ENCODE measurements around the gene RNF208.

Gene RNF208

GRCh38 chr9:137188086-137188489, 34.0 kb downstream of the RNF208 start:
- H3K4me1 ChIP-seq (ENCODE audit: insufficient read depth, insufficient read length), result peaks cover 23% of the 10 kb centered on the region
- no peaks in the 10 kb centered on the region for H3K27me3 ChIP-seq (ENCODE audit: insufficient read depth, insufficient read length)
- H3K9me3 ChIP-seq (ENCODE audit: insufficient read depth, low read length), result no peaks in the 10 kb centered on the region
- H3K36me3 ChIP-seq (ENCODE audit: insufficient read depth, insufficient read length, low read length), result peaks cover 84% of the 10 kb centered on the region
- peak overlapping the region; percentile 95 for H3K4me3 ChIP-seq (ENCODE audit: insufficient read length, low read depth)
- no peak for TF ChIP-seq ZNF274 (IDR thresholded peaks at IDR 0.05; ENCODE audit: low read depth, low read length)
- TF ChIP-seq YY1 (IDR thresholded peaks at IDR 0.05; ENCODE audit: insufficient read depth, insufficient read length), result no peak
- TF ChIP-seq SUZ12 (IDR thresholded peaks at IDR 0.05; ENCODE audit: extremely low read depth, insufficient read depth, insufficient read length), result no peak
- DNase-seq (ENCODE audit: low read depth, low spot score), result no peak
- peak overlapping the region; percentile 98 for H3K9ac ChIP-seq (ENCODE audit: insufficient read length, low read depth)

GRCh38 chr9:137187386-137187785, 34.7 kb downstream of the RNF208 start:
- no peak for DNase-seq (ENCODE audit: low read depth, low spot score)
- TF ChIP-seq SUZ12 (IDR thresholded peaks at IDR 0.05; ENCODE audit: extremely low read depth, insufficient read depth, insufficient read length) (no peak), ZNF274 (IDR thresholded peaks at IDR 0.05; ENCODE audit: low read depth, low read length) (no peak), YY1 (IDR thresholded peaks at IDR 0.05; ENCODE audit: insufficient read depth, insufficient read length) (no peak)
- Histone ChIP-seq H3K9me3 (ENCODE audit: insufficient read depth, low read length) (no peaks in the 10 kb centered on the region), H3K9ac (ENCODE audit: insufficient read length, low read depth) (peak overlapping the region; percentile 98), H3K36me3 (ENCODE audit: insufficient read depth, insufficient read length, low read length) (peaks cover 84% of the 10 kb centered on the region), H3K27me3 (ENCODE audit: insufficient read depth, insufficient read length) (no peaks in the 10 kb centered on the region), H3K4me3 (ENCODE audit: insufficient read length, low read depth) (peak overlapping the region; percentile 95), H3K4me1 (ENCODE audit: insufficient read depth, insufficient read length) (peaks cover 20% of the 10 kb centered on the region)

GRCh38 chr9:137186385-137186784, 35.7 kb downstream of the RNF208 start:
- peak overlapping the region; percentile 8 for H3K9ac ChIP-seq (ENCODE audit: insufficient read length, low read depth)
- DNase-seq (ENCODE audit: low read depth, low spot score), result no peak
- H3K4me3 ChIP-seq (ENCODE audit: insufficient read length, low read depth), result no peak overlapping the region
- H3K27me3 ChIP-seq (ENCODE audit: insufficient read depth, insufficient read length), result no peaks in the 10 kb centered on the region
- peaks cover 17% of the 10 kb centered on the region for H3K4me1 ChIP-seq (ENCODE audit: insufficient read depth, insufficient read length)
- no peaks in the 10 kb centered on the region for H3K9me3 ChIP-seq (ENCODE audit: insufficient read depth, low read length)
- TF ChIP-seq SUZ12 (IDR thresholded peaks at IDR 0.05; ENCODE audit: extremely low read depth, insufficient read depth, insufficient read length) (no peak), YY1 (IDR thresholded peaks at IDR 0.05; ENCODE audit: insufficient read depth, insufficient read length) (no peak), ZNF274 (IDR thresholded peaks at IDR 0.05; ENCODE audit: low read depth, low read length) (no peak)
- H3K36me3 ChIP-seq (ENCODE audit: insufficient read depth, insufficient read length, low read length), result peaks cover 81% of the 10 kb centered on the region

- Histone ChIP-seq H3K4me3 (ENCODE audit: insufficient read length, low read depth) (no peak overlapping the region), H3K27me3 (ENCODE audit: insufficient read depth, insufficient read length) (no peaks in the 10 kb centered on the region), H3K36me3 (ENCODE audit: insufficient read depth, insufficient read length, low read length) (peaks cover 81% of the 10 kb centered on the region), H3K4me1 (ENCODE audit: insufficient read depth, insufficient read length) (peaks cover 17% of the 10 kb centered on the region), H3K9me3 (ENCODE audit: insufficient read depth, low read length) (no peaks in the 10 kb centered on the region), H3K9ac (ENCODE audit: insufficient read length, low read depth) (peak overlapping the region; percentile 8)
- TF ChIP-seq YY1 (IDR thresholded peaks at IDR 0.05; ENCODE audit: insufficient read depth, insufficient read length), result no peak
- TF ChIP-seq ZNF274 (IDR thresholded peaks at IDR 0.05; ENCODE audit: low read depth, low read length), result no peak
- TF ChIP-seq SUZ12 (IDR thresholded peaks at IDR 0.05; ENCODE audit: extremely low read depth, insufficient read depth, insufficient read length), result no peak
- no peak for DNase-seq (ENCODE audit: low read depth, low spot score)
These were observed 36.1 kb downstream of the RNF208 start for GRCh38 chr9:137185921-137186320.

- Histone ChIP-seq H3K4me3 (ENCODE audit: insufficient read length, low read depth) (no peak overlapping the region), H3K9me3 (ENCODE audit: insufficient read depth, low read length) (no peaks in the 10 kb centered on the region), H3K27me3 (ENCODE audit: insufficient read depth, insufficient read length) (no peaks in the 10 kb centered on the region), H3K4me1 (ENCODE audit: insufficient read depth, insufficient read length) (peaks cover 17% of the 10 kb centered on the region), H3K36me3 (ENCODE audit: insufficient read depth, insufficient read length, low read length) (peaks cover 82% of the 10 kb centered on the region), H3K9ac (ENCODE audit: insufficient read length, low read depth) (no peak overlapping the region)
- DNase-seq (ENCODE audit: low read depth, low spot score), result no peak
- TF ChIP-seq SUZ12 (IDR thresholded peaks at IDR 0.05; ENCODE audit: extremely low read depth, insufficient read depth, insufficient read length), result no peak
- TF ChIP-seq YY1 (IDR thresholded peaks at IDR 0.05; ENCODE audit: insufficient read depth, insufficient read length), result no peak
- no peak for TF ChIP-seq ZNF274 (IDR thresholded peaks at IDR 0.05; ENCODE audit: low read depth, low read length)
These were observed 37.0 kb downstream of the RNF208 start for GRCh38 chr9:137184881-137185660.

- H3K36me3 ChIP-seq (ENCODE audit: insufficient read depth, insufficient read length, low read length), result peaks cover 83% of the 10 kb centered on the region
- H3K4me3 ChIP-seq (ENCODE audit: insufficient read length, low read depth), result no peak overlapping the region
- no peak for DNase-seq (ENCODE audit: low read depth, low spot score)
- H3K27me3 ChIP-seq (ENCODE audit: insufficient read depth, insufficient read length), result no peaks in the 10 kb centered on the region
- peaks cover 10% of the 10 kb centered on the region for H3K4me1 ChIP-seq (ENCODE audit: insufficient read depth, insufficient read length)
- H3K9ac ChIP-seq (ENCODE audit: insufficient read length, low read depth), result no peak overlapping the region
- no peaks in the 10 kb centered on the region for H3K9me3 ChIP-seq (ENCODE audit: insufficient read depth, low read length)
- TF ChIP-seq SUZ12 (IDR thresholded peaks at IDR 0.05; ENCODE audit: extremely low read depth, insufficient read depth, insufficient read length), result no peak
- TF ChIP-seq YY1 (IDR thresholded peaks at IDR 0.05; ENCODE audit: insufficient read depth, insufficient read length), result no peak
- TF ChIP-seq ZNF274 (IDR thresholded peaks at IDR 0.05; ENCODE audit: low read depth, low read length), result no peak
These were observed 38.0 kb downstream of the RNF208 start for GRCh38 chr9:137183980-137184595.

GRCh38 chr9:137182836-137183235, 39.2 kb downstream of the RNF208 start:
- no peaks in the 10 kb centered on the region for H3K27me3 ChIP-seq (ENCODE audit: insufficient read depth, insufficient read length)
- no peaks in the 10 kb centered on the region for H3K9me3 ChIP-seq (ENCODE audit: insufficient read depth, low read length)
- TF ChIP-seq YY1 (IDR thresholded peaks at IDR 0.05; ENCODE audit: insufficient read depth, insufficient read length) (no peak), ZNF274 (IDR thresholded peaks at IDR 0.05; ENCODE audit: low read depth, low read length) (no peak), SUZ12 (IDR thresholded peaks at IDR 0.05; ENCODE audit: extremely low read depth, insufficient read depth, insufficient read length) (no peak)
- DNase-seq (ENCODE audit: low read depth, low spot score), result no peak
- H3K4me3 ChIP-seq (ENCODE audit: insufficient read length, low read depth), result no peak overlapping the region
- H3K9ac ChIP-seq (ENCODE audit: insufficient read length, low read depth), result no peak overlapping the region
- H3K36me3 ChIP-seq (ENCODE audit: insufficient read depth, insufficient read length, low read length), result peaks cover 96% of the 10 kb centered on the region
- peaks cover 15% of the 10 kb centered on the region for H3K4me1 ChIP-seq (ENCODE audit: insufficient read depth, insufficient read length)

Data from NT2/D1 (cell line).